HL-60 (cell line): Measurements from ENCODE around the gene PCGF3.

Experiments used
- POLR2AphosphoS5 ChIP-seq: IDR thresholded peaks from 2 replicates; pipeline ENCODE4 v1.6.1; 2012; ENCODE audit warnings: low read depth
- TF ChIP-seq, protein P1 (sequence below): IDR thresholded peaks from one replicate; pipeline ENCODE4 v1.5.1; 2011; ENCODE audit warnings: low read length, control low read depth, inconsistent platforms; ENCODE audit not compliant: insufficient read depth

GRCh38 chr4:815464-816146, 110.0 kb downstream of the PCGF3 start:
- TF ChIP-seq, protein P1, sequence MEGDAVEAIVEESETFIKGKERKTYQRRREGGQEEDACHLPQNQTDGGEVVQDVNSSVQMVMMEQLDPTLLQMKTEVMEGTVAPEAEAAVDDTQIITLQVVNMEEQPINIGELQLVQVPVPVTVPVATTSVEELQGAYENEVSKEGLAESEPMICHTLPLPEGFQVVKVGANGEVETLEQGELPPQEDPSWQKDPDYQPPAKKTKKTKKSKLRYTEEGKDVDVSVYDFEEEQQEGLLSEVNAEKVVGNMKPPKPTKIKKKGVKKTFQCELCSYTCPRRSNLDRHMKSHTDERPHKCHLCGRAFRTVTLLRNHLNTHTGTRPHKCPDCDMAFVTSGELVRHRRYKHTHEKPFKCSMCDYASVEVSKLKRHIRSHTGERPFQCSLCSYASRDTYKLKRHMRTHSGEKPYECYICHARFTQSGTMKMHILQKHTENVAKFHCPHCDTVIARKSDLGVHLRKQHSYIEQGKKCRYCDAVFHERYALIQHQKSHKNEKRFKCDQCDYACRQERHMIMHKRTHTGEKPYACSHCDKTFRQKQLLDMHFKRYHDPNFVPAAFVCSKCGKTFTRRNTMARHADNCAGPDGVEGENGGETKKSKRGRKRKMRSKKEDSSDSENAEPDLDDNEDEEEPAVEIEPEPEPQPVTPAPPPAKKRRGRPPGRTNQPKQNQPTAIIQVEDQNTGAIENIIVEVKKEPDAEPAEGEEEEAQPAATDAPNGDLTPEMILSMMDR: no peak
- no peak for TF ChIP-seq POLR2AphosphoS5
